ENCODE data around the gene NCKAP5. TPM values are rescaled to one million over a fixed set of nuclear protein-coding genes. Genes with fewer than 3 reads are reported as not detected.

NCKAP5 gene
- total RNA-seq, 1 donor from 2014 or later, result 7.9 TPM

- ATAC-seq (ENCODE audit: poor library complexity), result peak; percentile 38
- intact Hi-C loops (cut with DNase I), result no loop called here
- peak; percentile 71 for DNase-seq
Observed at GRCh38 chr2:133504566-133505505, 63.4 kb downstream of the NCKAP5 start.

- DNase-seq (no peak), ATAC-seq (ENCODE audit: poor library complexity) (no peak)
- intact Hi-C loops (cut with DNase I), result no loop called here
Observed at GRCh38 chr2:133503927-133504326, 64.3 kb downstream of the NCKAP5 start.

GRCh38 chr2:133503323-133503722, 64.9 kb downstream of the NCKAP5 start:
- no peak for ATAC-seq (ENCODE audit: poor library complexity)
- DNase-seq, result no peak
- intact Hi-C loops (cut with DNase I), result no loop called here

DNA sequence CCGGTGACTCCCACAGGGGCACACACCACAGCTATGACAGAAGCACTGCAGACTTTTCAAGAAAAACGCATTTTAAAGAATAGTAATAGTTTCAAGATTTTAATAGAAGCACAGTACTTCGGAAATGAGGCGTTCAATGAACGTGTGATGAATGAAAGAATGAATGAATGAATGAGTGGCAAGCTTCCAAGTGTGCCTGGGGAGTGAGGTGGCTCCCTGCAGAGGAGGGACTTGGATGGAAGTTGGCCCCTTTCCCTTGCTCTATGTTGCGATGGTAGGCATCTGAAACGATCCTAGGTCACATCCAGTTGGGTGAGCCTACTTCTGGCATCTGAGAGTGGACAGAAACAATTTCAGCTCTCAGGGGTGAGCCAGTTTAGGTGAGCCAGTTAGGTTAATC, 65.6 kb downstream of the NCKAP5 start:
- DNase-seq (no peak), ATAC-seq (ENCODE audit: poor library complexity) (no peak)
- intact Hi-C loops (cut with DNase I), result no loop called here

GRCh38 chr2:133500917-133501316, 67.3 kb downstream of the NCKAP5 start:
- ATAC-seq (ENCODE audit: poor library complexity) (no peak), DNase-seq (no peak)
- intact Hi-C loops (cut with DNase I), result no loop called here

DNA sequence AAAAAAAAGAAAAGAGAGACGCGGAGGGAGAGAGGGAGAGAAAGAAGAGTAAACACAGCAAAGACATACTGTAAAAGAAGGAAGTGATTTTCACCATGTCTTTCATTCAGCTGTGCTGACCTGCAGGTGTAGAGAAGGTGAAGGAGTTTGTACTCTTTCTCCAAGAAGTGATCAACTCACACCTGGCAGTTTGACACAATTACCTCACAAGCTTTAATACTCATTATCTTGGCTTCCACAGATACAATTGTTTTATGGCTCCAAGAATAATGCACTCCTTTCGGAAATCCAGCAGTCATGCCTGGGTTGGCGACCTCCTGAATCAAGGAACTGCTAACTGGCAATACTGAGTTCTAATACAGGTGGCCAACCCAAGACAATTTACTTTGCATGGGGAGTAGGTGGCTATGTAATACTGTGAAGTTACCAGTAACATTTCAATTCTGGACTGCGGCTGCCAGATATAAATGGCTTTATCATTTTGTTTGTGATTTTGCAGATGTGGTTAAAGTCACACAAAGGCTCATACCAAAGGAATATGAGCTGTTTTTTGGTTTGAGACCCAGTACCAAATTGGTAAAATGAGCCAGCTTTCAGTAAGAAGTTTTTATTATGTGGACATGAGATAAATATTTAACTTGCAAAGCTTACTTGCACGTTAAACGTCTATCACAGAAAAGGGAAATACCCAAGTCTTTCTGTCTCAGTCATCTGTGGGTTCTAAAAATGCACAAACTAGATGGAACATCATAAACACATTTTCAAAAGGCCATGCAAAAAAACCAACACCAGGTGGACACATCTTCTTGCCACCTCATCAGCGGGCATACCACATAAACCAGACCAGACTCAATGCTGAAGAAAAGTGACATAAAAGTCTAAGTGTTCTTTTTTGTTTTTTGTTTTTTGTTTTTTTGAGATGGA, 69.3 kb downstream of the NCKAP5 start:
- DNase-seq, result no peak
- intact Hi-C loops (cut with DNase I), result no loop called here
- ATAC-seq (ENCODE audit: poor library complexity), result no peak

- ATAC-seq (ENCODE audit: poor library complexity), result no peak
- DNase-seq, result no peak
- intact Hi-C loops (cut with DNase I), result no loop called here
Observed at GRCh38 chr2:133497951-133498565, 70.2 kb downstream of the NCKAP5 start.

GRCh38 chr2:133497270-133497893, 70.9 kb downstream of the NCKAP5 start:
- DNase-seq, result no peak
- intact Hi-C loops (cut with DNase I), result no loop called here
- ATAC-seq (ENCODE audit: poor library complexity), result no peak

GRCh38 chr2:133496501-133497269, 71.6 kb downstream of the NCKAP5 start:
- intact Hi-C loops (cut with DNase I), result no loop called here
- ATAC-seq (ENCODE audit: poor library complexity), result no peak
- DNase-seq, result no peak

- DNase-seq (no peak), ATAC-seq (ENCODE audit: poor library complexity) (peak; percentile 67)
- intact Hi-C loops (cut with DNase I), result no loop called here
Observed at GRCh38 chr2:133495226-133495625, 73.0 kb downstream of the NCKAP5 start.

- ATAC-seq (ENCODE audit: poor library complexity), result peak; percentile 16
- intact Hi-C loops (cut with DNase I), result no loop called here
- no peak for DNase-seq
Observed at GRCh38 chr2:133492719-133493380, 75.4 kb downstream of the NCKAP5 start.

DNA sequence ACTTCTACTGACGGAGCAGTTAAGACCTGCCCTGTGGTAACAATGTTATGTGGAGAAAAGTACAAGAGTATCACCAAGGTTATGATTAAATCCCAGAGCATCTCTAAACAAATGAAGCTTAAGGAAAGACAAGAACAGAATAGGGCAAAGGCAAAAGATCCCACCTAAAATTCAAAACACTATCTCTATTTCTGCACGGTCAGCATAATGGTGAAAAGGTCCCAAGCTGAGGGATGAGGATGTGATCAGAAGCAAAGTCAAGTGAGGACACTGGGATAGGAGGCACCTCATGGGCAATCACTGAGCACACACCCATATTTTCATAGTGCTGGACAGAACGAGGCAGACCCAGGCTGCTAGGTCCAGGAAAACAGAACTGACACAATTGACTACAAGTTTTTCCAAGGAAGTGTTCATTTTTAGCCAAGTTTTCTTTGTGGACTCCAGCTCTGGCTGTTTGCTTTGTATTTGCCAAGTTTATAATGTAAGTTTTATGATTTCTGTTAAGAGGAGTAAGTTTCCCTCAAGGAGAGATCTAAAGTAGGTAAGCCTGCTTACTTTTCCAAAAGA, 77.8 kb downstream of the NCKAP5 start:
- intact Hi-C loops (cut with DNase I), result no loop called here
- ATAC-seq (ENCODE audit: poor library complexity), result peak; percentile 59
- DNase-seq, result no peak

DNA sequence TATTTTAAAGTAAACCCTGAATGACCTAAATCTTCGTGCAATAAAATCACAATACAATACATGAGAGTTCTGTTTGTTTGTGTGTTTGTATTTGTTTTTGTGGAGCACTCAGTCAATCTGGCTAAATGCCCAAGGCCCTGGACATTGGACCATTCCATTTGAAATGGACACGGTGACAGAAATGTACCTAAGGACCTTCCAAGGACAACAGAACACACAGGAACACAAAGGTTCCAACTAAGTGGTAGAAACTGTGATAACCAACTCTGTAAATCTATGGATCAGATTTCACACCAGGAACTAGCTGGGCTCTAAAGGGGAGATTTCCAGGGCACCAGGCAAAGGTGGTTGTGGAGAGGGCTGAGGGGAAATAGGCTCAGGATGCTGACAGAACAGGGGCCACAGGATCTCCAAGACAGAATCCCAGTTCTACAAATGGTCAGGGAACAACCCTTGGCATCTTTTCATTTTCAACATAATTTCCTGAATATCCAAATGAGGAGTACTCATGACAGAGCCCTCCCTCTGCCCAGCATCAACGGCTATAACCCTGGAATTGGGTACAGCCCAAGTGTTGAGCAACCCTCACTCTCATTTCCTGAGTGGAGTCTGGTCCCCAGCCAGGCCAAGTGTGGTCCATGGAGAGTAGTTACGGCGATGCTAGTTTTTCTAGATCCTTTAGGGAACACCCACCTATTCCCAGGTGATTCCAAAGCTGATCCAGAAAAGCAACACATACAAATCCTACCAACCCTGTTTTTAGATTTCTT, 78.4 kb downstream of the NCKAP5 start:
- intact Hi-C loops (cut with DNase I), result no loop called here
- ATAC-seq (ENCODE audit: poor library complexity), result peak; percentile 90
- peak; percentile 75 for DNase-seq

DNA sequence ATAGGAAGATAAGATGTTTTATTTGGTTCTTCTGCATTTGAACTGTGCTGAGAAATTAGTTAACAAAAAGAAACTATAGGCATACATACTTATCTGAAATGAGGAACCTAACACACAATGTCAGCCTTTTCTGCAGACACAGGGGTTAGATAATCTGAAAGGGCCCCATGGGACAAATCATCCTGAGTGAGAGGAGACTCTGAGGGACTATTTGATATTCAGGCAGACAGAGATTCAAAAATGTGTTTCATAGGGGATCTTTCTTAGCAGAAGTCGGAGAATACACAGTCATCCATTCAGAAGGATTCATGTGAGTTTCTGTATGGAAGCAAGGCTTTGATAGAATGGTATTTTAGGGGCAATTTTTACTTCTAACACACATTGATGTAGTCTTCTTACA, 79.1 kb downstream of the NCKAP5 start:
- ATAC-seq (ENCODE audit: poor library complexity), result no peak
- intact Hi-C loops (cut with DNase I), result no loop called here
- DNase-seq, result no peak

DNA sequence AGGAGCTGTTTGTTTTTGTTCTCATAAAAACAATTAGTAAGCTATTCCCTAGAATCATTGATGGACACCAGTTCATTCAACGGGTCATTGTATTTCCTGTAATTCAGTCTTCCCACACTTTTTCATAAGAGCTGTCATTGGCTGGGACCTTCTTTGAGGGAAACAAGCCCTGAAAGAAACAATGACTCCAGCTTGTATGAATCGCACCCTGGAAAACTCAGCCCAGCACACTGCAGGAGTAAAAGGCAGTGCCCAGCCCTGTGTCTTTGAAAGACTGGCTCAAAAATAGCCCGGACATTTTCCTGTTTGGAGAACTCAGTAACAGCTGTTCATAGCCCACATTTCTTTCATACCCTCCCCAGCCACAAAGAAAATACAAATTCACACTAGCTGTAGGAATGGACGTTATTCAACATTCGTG, 81.5 kb downstream of the NCKAP5 start:
- intact Hi-C loops (cut with DNase I), result no loop called here
- no peak for ATAC-seq (ENCODE audit: poor library complexity)
- no peak for DNase-seq

DNA sequence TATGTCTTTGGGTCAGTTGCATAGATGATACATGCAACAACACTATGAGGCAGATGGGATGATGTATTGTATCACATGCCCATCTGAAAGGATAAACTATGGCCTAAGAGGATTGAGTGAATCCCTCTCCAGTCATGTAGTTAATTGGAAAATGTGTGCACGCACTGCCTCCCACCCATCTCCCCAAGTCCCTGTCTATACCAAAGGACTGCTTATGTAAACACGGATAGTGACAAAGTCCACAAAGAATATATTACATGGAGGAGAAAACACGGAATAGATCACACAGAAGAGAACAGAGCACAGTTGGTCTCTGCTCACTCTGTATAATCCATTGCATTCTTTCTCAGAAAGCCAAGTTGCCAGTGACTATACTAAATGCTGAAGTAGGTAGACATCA, 82.4 kb downstream of the NCKAP5 start:
- ATAC-seq (ENCODE audit: poor library complexity) (no peak), DNase-seq (no peak)
- intact Hi-C loops (cut with DNase I), result no loop called here

Measured in Right ventricle myocardium superior (tissue), 1 donor.